ENCODE measurements around the gene ZNF236.

- TF ChIP-seq EP300 (IDR thresholded peaks at IDR 0.05) (no peak), POLR2AphosphoS5 (IDR thresholded peaks at IDR 0.05) (no peak)
Observed at GRCh38 chr18:76914314-76914713, 92.0 kb downstream of the ZNF236 start.

Data from sigmoid colon (tissue), 4 donors.